Smooth muscle cell (in vitro differentiated cells): ENCODE data around the gene CDC42EP3. TPM values are rescaled to one million over a fixed set of nuclear protein-coding genes. Genes with fewer than 3 reads are reported as not detected.

Experiments
- DNase-seq: peaks from one replicate; lab custom pipeline; 2025; ENCODE audit not compliant: unreplicated experiment; lab: John Stamatoyannopoulos, UW
- H2AFZ ChIP-seq: fragments of 200-600 bp; sonication (generic); 2 replicates; pipeline ENCODE4 v1.6.0; 2016; ENCODE audit warnings: antibody characterized with exemption, low read depth, mild to moderate bottlenecking
- H3F3A ChIP-seq: fragments of 200-600 bp; sonication (generic); 2 replicates; pipeline ENCODE4 v1.6.0; 2017; ENCODE audit warnings: antibody characterized with exemption, low read depth
- H3K27ac ChIP-seq: fragments of 200-600 bp; sonication (generic); 2 replicates; pipeline ENCODE4 v1.5.1; 2016; ENCODE audit warnings: low read depth, mild to moderate bottlenecking
- H3K27me3 ChIP-seq: fragments of 200-600 bp; sonication (generic); 2 replicates; pipeline ENCODE4 v1.6.1; 2016; ENCODE audit warnings: low read depth, mild to moderate bottlenecking
- H3K36me3 ChIP-seq: fragments of 200-600 bp; sonication (generic); 2 replicates; pipeline ENCODE4 v1.5.1; 2016; ENCODE audit warnings: low read depth
- H3K4me1 ChIP-seq: fragments of 200-600 bp; sonication (generic); 2 replicates; pipeline ENCODE4 v1.5.1; 2016; ENCODE audit warnings: low read depth
- H3K4me2 ChIP-seq: fragments of 200-600 bp; sonication (generic); 2 replicates; pipeline ENCODE4 v1.6.0; 2016; ENCODE audit warnings: mild to moderate bottlenecking
- H3K4me3 ChIP-seq: fragments of 200-600 bp; sonication (generic); 2 replicates; pipeline ENCODE4 v1.5.1; 2016; ENCODE audit warnings: mild to moderate bottlenecking
- H3K79me2 ChIP-seq: fragments of 200-600 bp; sonication (generic); 2 replicates; pipeline ENCODE4 v1.6.0; 2016; ENCODE audit warnings: low read depth, mild to moderate bottlenecking
- H3K9ac ChIP-seq: fragments of 200-600 bp; sonication (generic); 2 replicates; pipeline ENCODE4 v1.6.0; 2016; ENCODE audit warnings: low read depth
- H3K9me3 ChIP-seq: fragments of 200-600 bp; sonication (generic); replicated peaks from 2 replicates; pipeline ENCODE4 v1.5.1; 2016; ENCODE audit warnings: low read depth
- H4K20me1 ChIP-seq: fragments of 200-600 bp; sonication (generic); 2 replicates; pipeline ENCODE4 v1.6.0; 2016; ENCODE audit warnings: low read depth
- WGBS: methylation state at CpG from one replicate; pipeline ENCODE4 v1.1.7; 2016; ENCODE audit warnings: low lambda C conversion rate; 5-methylcytosine and 5-hydroxymethylcytosine counted together
- polyA plus RNA-seq: library from polyadenylated mRNA; unstranded; fragments of >200 nt; fragmentation: Nextera tagmentation; extraction: Ambion mirVana; gene quantifications from 2 replicates; pipeline ENCODE4 v1.2.1, GENCODE V29; 2016
- total RNA-seq: library from RNA; depleted of rRNA; stranded (reverse); fragments of >200 nt; gene quantifications from 2 replicates; pipeline ENCODE4 v1.2.3, GENCODE V29; 2014
- TF ChIP-seq, protein P1 (sequence below): fragments of 200-600 bp; sonication (generic); IDR thresholded peaks from 2 replicates; pipeline ENCODE4 v1.5.1; 2017; ENCODE audit warnings: borderline replicate concordance, mild to moderate bottlenecking, antibody characterized with exemption; ENCODE audit not compliant: insufficient read depth, poor library complexity, severe bottlenecking

Gene CDC42EP3
- total and polyA plus RNA-seq, 2 experiments from 2014 or later = 40.0 to 51.1 TPM

DNA sequence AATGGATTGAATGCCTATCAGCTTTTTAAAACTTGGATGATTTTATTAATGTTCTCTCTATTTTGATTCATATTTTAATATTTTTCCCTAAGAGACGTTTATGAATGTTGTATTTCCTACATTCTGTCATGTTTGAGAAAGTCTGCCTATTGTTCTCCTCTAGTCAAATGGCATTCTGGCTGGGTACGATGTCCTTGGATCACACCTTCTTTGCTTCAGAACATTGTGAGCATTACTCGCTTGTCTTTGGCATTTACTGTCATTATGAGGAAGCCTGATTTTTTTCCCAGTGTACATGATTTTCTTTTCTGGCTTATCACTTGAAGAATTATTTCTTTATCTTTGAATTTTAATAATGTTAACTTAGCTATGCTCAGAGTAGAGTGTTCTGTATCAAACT lies 78.4 kb downstream of the CDC42EP3 start:
- Histone ChIP-seq H4K20me1 (no peaks in the 10 kb centered on the region), H2AFZ (no peak overlapping the region), H3K79me2 (no peaks in the 10 kb centered on the region), H3K9ac (no peak overlapping the region), H3K4me2 (no peak overlapping the region), H3F3A (peaks cover 7% of the 10 kb centered on the region), H3K27ac (no peak overlapping the region), H3K4me3 (no peak overlapping the region), H3K9me3 (no peaks in the 10 kb centered on the region), H3K4me1 (peaks cover 12% of the 10 kb centered on the region), H3K36me3 (no peaks in the 10 kb centered on the region), H3K27me3 (no peaks in the 10 kb centered on the region)
- TF ChIP-seq, protein P1, sequence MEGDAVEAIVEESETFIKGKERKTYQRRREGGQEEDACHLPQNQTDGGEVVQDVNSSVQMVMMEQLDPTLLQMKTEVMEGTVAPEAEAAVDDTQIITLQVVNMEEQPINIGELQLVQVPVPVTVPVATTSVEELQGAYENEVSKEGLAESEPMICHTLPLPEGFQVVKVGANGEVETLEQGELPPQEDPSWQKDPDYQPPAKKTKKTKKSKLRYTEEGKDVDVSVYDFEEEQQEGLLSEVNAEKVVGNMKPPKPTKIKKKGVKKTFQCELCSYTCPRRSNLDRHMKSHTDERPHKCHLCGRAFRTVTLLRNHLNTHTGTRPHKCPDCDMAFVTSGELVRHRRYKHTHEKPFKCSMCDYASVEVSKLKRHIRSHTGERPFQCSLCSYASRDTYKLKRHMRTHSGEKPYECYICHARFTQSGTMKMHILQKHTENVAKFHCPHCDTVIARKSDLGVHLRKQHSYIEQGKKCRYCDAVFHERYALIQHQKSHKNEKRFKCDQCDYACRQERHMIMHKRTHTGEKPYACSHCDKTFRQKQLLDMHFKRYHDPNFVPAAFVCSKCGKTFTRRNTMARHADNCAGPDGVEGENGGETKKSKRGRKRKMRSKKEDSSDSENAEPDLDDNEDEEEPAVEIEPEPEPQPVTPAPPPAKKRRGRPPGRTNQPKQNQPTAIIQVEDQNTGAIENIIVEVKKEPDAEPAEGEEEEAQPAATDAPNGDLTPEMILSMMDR = no peak
- no peak for DNase-seq
- WGBS = 98% methylated on average over 3 of the region's 3 CpGs
